GM21619 (cell line): Measurements from ENCODE around the gene TGFBR3.
"Not testable (repeated sequence)": the region's sequence is repeated elsewhere in the genome, so short reads cannot be mapped to it uniquely, and the experiment has no call there.

Experiments
- ATAC-seq: cut with Tn5 transposase; IDR thresholded peaks from one replicate; pipeline ENCODE4 v1.9.1; 2021; ENCODE audit not compliant: unreplicated experiment

The TGFBR3 gene

DNA sequence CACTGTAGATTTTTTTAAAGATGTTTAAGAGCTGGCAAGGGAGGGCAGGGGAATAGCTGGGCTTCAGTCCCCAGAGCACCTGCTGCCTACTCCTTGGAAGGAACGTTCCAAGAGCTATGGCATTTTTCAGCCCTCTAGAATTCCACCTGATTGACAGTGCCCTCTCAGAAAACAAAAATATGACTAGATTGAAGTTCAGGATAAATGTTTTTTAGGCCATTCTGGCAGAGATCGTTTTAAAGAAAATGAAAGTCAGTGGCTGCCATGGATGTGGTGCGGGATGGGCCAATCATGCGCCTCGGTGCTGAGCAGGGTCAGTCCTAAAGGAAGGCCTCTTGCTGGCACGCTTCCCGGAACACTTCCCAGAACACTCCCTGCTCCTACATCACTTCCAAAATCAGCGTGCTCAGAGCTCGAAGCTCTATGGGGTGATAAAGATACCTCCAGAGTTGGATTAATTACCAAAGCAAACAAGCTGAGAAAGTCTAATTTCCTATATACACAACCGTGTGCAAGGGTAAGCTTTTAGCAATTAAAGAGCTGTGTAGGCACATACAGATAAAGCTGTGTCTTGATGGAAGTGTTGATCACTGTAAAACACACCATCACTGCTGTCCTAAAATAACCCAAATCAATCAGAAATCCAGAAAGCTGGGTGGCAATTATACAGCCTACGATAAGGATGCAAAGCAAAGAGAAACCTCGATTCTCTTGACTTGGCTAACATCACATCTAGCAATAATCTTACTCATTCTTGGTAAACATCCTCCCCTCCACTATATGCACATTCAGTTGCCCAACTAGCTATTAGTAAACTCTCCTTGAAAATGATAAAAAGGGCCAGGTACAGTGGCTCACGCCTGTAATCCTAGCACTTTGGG, 34.6 kb downstream of the TGFBR3 start:
- ATAC-seq = no peak

DNA sequence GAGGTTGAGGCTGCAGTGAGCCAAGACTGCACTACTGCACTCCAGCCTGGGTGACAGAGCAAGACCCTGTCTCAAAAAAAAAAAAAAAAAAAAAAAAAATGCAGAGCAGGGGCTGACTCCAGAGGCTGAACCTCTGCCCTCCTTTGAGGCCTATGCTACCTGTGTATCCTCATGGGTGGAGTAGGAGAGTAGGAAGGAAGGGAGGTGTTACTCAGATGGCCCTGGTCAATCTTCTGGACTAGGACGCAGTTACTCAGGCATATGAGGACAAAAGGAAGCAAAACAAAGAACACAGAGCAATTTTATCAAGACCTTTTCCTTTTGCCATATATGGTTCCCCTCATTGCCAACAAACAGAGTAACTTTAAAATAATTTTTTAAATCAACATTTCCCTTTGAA, 35.2 kb downstream of the TGFBR3 start:
- no peak for ATAC-seq

DNA sequence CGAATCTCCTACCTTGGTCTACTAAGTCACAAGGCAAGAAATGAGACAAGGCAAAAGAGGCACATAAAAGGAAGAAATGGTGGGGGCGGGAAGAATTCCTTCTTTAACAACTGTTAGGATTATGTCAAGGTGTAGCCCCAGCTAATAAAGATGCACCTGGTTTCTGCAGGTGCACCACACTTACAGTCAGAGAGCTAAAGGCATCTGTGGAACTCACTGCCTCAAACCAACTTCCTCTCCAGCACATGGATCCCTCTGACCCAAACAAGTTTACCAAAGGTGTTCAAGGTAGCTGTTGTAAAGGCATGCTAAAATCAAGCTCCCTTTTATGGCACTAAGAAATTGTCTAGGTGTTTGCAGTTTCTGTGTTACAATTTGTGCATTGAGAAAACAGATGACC, 38.1 kb downstream of the TGFBR3 start:
- ATAC-seq = no peak

DNA sequence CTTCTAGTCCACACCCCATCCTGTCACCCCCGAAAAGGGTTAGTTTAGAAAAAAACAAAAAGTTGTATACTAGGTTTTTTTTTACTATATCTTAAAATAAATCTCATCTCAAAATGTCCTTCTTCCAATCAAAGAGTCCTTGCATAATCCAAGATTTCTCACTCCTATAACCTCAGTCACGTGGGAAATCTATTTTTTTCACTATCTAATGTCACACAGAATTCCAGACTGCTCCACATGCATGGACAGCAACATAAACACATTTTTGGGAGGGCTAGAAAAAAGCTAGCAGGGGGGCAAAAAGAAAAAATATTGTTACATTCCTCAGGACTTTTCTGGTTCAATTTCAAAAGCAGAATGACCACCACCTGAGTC, 39.3 kb downstream of the TGFBR3 start:
- no peak for ATAC-seq

DNA sequence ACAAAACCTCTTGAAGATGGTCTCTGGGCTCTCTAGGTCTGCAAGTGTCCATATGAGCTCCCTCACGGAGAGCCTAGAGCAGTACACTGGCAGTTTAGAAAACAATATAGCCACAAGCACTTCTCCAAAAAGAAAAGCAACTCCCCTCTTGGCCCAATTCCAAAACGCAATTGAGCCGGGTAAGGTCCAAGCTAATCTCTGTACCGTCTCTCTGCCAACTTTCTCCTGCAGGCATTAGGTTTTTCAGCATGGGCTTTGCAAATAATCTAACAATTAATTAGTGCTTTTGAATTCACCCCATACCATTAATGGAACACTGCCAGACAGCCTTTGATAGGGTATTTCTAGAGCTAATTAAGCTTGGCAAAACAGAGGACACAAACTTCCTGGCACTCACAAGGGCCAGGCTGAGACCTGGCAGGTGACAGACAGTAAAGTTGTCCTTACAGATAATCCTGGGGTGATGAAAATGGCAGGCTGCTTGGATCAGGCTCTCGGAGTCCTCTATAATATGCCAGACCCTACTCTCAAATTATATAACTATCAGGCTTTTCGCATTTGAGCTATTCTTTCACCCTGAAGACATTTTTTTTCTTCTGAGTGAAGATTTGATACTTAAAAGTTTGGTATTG, 39.8 kb downstream of the TGFBR3 start:
- no peak for ATAC-seq

DNA sequence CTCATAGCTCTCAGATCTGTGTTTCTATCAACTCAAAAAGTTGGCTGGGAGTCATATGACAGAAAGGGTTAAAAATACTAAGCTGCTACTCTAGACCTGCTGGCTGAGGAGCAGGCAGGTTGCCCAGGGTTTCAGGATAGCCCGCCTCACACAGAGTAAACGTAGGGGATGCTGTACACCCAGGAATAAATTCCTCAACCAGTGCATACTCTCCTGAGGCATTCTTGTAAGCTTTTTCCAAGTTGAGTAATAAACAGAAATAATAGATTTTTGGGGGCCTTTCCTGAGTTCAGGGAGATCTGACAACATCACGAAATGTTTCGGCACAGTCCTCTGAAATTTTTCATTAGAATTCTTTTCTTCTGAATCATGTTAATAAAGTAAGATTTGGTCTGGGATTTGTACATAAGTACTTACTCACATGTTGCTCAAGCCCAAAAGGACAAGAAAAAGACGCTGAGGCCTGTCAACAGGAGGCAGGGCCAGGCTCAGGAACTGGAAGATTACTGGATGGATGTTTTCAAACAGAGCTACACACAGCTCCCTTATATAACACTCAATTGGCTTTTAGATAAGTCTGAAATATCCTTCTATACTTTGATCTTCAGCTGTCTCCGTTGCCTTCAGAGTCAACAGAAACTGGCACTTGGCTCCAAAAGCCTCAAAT, 41.0 kb downstream of the TGFBR3 start:
- no peak for ATAC-seq

DNA sequence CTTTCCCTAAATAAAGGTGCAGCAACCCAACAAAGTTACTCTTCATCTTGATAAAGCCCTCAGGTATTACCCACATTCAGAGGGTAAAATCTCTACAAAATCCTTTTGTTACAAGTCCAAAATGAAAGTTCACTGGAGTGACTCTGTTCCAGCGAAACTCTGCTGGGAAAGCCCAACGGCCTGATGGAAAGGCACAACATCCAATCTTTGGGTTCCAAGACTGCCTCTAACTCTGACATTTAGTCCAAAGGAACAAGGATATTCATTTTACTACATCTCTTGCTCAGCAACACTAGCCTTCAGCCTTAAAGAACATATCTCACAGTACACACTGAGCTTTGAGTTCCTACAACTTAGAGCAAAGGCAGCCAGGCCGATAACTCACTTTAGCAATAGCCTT, 42.1 kb downstream of the TGFBR3 start:
- ATAC-seq = no peak

DNA sequence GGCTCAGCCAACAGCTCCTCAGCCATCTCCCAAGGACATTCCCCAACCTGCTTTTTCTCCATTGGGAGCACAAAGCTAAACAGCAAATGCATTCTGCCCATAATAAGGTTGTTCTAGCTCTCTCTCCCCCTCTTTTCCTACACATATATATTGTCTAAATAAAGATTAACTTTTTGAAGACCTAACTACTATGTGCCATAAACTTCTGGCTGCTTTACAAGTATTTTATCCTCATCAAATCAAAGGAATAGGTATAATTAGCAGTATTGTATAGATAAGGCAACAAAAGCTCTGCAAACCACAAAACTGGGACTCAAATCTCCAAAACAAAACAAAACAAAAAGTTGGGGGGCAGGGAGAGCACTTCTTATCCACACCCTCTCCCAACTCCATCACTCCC, 43.4 kb downstream of the TGFBR3 start:
- ATAC-seq = no peak

DNA sequence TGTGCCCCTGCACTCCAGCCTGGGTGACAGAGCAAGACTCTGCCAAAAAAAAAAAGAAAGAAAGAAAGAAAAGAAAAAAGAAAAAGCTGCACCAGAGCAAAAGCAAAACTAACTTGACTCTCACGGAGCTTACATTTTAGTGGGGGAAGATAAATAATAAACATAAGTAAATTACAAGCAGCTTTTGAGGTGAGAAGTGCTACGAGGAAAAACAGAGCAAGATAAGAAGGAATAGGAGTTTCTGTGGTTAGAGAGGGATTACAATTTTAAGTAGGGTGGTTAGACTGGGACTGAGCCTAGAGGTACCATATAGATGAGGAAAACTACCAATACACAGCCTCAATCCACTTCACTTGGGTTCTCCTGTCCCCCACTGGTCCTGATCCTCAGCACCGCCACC, 43.9 kb downstream of the TGFBR3 start:
- ATAC-seq = no peak

DNA sequence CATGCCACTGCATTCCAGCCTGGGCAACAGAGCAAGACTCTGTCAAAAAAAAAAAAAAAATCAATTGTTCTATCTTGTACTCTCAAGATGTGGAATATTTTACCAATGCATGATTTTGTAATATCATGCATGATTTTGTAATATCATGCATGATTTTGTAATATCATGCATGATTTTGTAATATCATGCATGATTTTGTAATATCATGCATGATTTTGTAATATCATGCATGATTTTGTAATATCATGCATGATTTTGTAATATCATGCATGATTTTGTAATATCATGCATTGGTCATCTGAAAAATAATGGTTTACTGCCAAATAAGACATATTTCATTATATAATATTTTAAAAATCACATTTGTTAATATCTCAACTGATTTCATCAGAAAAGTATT, 45.7 kb downstream of the TGFBR3 start:
- ATAC-seq = not testable (repeated sequence)

DNA sequence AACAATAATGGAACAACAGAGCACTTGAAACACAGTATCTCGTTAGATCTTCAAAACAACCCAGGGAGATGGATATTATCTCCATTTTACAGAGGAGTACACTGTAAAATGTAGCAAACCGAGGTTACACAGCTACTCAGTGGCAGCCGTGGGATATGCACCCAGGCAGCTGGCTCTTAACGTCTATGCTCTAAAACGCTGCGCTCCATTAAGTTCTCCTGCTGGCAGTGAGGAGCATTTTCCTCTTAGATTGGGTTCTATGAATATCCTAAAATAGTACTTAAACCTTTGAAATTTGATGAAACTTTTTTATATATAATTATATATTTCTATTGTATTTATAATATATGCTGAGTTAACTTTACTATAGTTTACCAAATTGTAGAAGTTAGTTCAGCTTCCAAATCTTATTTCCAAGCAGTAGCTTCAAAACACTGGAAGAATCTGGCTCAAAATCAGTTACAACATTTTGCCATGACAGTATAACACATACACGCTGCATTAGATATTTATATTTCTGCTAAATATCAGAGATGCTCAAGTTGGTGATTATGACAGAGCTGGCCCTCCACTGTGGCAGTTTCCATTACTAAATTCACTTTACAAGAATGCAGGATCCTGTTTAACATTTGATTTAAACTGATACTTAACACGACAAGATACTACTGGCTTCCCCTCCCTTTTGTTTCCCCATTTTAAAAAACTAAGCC, 49.5 kb downstream of the TGFBR3 start:
- ATAC-seq = no peak

DNA sequence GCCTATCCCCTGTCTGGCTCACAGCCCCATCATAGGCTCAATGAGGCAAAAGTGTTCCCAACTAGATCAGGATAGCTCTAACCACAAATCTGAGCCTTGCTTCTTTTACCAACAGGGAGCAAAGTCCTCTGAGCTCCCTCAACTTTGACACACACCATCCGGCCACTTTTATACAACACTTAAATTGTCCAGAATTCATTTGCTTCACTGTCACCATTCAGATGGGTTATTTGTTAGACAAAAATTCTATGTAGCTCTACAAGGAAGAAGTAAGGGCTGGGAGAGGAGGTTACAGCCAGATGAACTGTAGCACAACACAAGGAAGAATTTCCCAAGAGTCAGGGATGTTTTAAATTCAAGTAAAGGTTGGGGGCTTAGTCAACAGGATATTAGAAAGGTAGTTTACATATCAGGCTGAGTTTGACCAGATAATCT, 50.8 kb downstream of the TGFBR3 start:
- no peak for ATAC-seq

DNA sequence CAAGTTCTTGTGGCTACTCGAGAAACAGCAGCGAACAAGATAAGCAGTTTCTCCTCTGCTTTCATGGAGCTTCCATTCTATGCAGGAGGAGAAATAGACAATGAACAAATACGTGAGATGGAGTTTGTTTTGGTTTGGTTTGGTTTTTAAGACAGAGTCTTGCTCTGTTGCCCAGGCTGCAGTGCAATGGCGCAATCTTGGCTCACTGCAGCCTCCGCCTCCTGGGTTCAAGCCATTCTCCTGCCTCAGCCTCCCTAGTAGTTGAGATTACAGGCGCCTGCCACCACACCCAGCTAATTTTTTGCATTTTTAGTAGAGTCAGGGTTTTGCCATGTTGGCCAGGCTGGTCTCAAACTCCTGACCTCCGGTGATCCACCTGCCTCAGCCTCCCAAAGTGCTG, 51.4 kb downstream of the TGFBR3 start:
- not testable (repeated sequence) for ATAC-seq

DNA sequence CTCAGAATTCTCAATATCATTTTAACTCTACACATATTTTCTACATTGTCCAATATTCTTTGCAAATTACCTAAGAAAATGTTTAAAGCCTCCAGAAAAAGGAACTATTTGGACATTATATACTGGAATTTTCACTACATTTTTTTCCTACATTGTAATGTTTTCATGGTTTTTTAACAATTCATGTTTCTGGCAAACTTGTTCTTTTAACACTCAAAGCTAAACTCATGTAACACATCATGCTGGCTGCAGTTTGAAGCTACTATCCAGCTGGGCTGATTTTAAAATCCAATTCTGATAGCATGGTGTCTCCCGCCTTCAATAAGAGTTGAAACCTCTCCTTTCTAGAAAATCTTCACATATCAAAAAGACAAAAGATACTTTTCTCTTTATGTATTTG, 52.0 kb downstream of the TGFBR3 start:
- ATAC-seq = no peak

DNA sequence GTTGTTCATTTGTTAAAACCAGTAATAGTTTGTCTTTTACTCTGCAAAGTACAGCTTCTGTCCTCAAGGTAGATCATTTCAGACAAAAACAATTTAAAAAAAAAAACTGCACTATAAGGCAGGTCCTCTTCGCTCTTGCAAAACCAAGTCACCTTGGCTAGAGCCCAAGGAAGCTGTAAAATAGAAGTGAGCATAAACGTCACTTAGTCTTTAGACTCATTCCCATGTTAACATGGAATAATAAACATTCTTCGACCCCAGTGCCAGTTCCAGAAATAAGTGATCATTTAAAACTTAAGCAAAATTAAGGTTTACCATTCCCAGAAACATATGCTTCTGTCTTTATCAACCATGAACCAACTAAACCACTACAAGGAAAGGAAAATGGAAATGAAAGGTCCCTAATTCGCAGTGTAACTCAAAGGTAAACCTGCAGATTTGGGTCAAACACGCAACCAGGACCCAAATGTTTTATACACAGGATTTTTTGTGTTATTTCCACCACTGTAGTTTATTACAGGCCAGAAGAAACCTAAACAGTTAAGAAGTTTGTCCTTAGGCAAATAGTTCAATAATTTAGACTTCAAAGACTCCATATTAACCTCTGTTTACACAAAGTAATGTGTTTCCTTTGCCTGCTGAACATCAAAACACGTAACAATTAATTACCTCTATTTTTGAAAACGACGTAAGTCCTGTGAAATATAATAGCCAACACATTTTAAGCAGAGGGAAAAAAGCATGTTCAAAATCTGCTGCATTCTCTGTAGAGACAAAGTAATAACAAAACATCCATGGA, 54.6 kb downstream of the TGFBR3 start:
- no peak for ATAC-seq

DNA sequence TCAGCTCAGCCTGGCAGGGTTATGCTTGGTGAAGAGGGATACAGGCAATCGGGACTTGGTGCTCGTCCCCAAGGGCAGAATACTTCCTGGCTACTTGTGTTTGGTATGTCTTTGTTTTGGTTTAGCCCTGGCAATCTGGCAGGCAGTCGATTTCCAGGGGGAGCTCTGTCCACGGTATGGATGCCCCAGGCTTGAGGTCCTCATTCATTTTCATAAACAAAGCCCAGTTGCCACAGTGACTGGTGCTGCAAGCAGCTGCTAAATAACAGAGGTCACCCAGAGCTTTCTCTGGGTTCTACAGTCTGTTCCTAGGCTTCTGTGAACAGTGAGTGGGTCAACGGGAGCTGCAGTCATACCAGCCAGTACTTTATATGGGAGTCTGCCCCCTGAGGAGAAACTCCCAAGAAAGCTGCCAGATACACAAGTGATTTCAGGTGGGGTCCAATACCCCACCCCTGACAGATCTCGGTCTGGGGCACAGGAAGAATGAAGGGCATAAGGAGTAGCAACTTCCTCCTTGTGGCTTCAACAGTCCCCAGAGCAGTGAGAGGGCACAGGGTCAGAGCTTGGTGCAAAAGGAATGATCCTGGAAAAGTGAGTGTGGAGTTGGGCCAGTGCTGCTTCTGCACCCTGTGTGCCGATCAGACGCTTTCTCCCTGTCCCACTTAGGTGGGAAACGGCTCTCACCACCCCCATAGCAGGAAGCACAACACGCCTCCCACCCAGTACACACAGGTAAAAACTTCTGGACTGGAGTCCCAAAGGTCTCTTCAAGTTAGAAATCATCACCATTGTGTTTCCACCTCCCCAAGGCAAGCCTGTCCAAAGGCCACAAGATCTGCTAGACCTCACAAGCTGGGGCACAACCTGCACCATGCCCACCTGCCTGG, 55.5 kb downstream of the TGFBR3 start:
- ATAC-seq = no peak

DNA sequence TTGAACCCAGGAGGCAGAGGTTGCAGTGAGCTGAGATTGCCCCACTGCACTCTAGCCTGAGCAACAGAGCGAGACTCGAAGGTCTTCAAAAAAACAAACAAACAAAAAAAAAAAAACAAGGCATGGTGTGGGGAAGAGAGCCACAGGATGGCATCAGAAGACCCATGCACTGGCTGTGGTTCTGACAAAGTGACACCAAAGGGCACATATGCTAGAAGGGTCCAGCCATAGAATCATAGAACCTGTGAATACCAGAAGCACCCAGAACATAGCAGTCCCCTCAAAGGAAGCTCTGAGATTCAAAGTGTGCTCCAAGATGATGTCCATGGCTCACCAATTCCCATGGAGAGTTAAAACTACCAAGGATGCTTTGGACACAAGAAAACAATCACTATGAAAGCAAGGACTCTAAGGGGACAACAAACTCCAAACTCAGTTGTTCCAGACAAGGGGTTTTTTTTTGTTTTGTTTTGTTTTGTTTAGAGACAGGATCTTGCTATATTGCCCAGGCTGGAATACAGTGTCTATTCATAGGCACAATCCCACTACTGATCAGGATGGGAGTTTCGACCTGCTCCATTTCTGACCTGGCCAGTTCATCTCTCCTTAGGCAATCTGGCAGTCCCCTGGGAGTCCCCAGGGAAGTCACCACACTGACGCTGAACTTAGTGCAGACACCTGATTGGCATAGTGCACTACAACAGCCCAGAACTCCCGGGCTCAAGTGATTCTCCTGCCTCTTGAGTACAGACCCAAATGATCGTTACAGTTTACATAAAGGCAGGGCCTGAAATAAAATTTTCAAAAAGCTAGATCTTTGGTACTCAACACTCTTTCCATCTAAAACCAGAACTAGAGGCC, 56.4 kb downstream of the TGFBR3 start:
- ATAC-seq = no peak

DNA sequence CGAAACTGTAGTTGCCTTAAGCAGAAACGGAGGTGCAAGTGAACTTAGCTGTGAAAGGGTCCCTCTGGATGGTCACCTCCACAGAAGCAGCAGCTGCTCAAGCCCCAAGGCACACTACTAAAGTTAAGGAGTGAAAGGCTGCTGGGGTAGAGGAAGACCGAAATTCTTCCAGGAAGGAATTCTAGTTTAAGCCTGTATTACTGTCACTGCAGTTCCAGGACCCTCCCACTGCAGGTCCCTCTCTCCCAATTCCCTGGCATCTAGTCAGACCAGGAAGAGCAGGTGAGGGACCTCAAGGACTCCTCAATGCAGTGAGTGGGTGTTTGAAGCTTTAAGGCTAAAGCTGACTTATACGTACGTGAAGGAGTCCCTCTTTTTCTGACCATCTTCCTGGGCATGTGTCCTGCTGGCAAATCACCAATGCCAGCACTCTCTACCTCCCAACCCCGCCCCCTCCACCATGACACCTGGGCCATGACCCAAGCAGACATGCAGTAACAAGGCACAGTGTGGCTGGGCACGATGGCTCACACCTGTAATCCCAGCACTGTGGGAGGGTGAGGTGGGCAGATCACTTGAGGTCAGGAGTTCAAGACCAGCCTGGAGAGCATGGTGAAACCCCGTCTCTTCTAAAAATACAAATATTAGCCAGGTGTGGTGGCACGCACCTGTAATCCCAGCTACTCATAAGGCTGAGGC, 57.2 kb downstream of the TGFBR3 start:
- ATAC-seq = no peak
